Pancreas (tissue), 10 donors: ENCODE measurements around the gene ZP2. TPM values are rescaled to one million over a fixed set of nuclear protein-coding genes. Genes with fewer than 3 reads are reported as not detected.

ENCODE experiments used
- ATAC-seq, 4 donors: fragments of 200-7000 bp; cut with Tn5 transposase; one replicate each; pipeline versions ENCODE4 v1.8.0 to v1.9.1; 2020; ENCODE audit warnings: mild to moderate bottlenecking in 4 of 4, moderate library complexity in 4 of 4
- DNase-seq, 6 donors: peaks; one replicate each; pipeline ENCODE4 v3.0.0-alpha.2; 2020
- FAIRE-seq: peaks from 2 replicates; lab custom pipeline; 2012; peaks lifted over from hg19 to GRCh38; lab: Jason Lieb, UNC
- H3K27ac ChIP-seq, 4 donors: fragments of 200-600 bp; sonication (generic); 1 replicate in 3 of 4; 2 replicates in 1 of 4; pipeline versions ENCODE4 v1.5.0 to v1.8.0; 2020
- H3K27me3 ChIP-seq, 4 donors: fragments of 200-600 bp; one replicate each; pipeline ENCODE4 v1.8.0; 2021
- H3K36me3 ChIP-seq, 3 donors: fragments of 200-600 bp; sonication (generic) in 1 of 3; one replicate each; pipeline versions ENCODE4 v1.5.0 to v1.8.0; 2020 to 2021
- H3K4me1 ChIP-seq, 3 donors: fragments of 200-600 bp; one replicate each; pipeline ENCODE4 v1.8.0; 2021
- H3K4me3 ChIP-seq, 4 donors: fragments of 200-600 bp; sonication (generic) in 2 of 4; one replicate each; pipeline versions ENCODE4 v1.5.0 to v1.8.0; 2020 to 2021
- H3K9me3 ChIP-seq, 4 donors: fragments of 200-600 bp; one replicate each; pipeline ENCODE4 v1.8.0; 2021
- WGBS, 2 donors: extraction: QIAGEN DNeasy Blood & Tissue Kit; methylation state at CpG; one replicate each; pipeline ENCODE4 v1.1.7; 2013; 5-methylcytosine and 5-hydroxymethylcytosine counted together
- intact Hi-C, 3 donors: fragments of 100-400 bp; cut with DNase I; formaldehyde crosslinking; loops; one replicate each; pipeline versions ENCODE4 v1.11.1 to v1.14.2; 2022
- polyA plus RNA-seq, 2 donors: library from polyadenylated mRNA; stranded (reverse); fragments of 200-250 nt; gene quantifications; one replicate each; pipeline ENCODE4 v1.2.3, GENCODE V29; 2013
- total RNA-seq, 6 donors: library from RNA; stranded (reverse); fragmentation: NEBNext Ultra II Directional in 4 of 6; extraction: Animal tissue kit (Norgen Biotek cat#: 25700) in 4 of 6; gene quantifications; one replicate each; pipeline versions ENCODE4 v1.2.1 to v1.2.4, GENCODE V29; 2021 to 2023
- TF ChIP-seq, protein P1 (sequence below), 4 donors: fragments of 200-600 bp; sonication (generic) in 3 of 4; IDR thresholded peaks; one replicate each; pipeline versions ENCODE4 v1.5.0 to v1.8.0; 2021; ENCODE audit warnings: antibody characterized with exemption in 4 of 4
- donor health status: healthy with polysubstance abuse.
- donor health status: DM: no; HTN: no; CAD: no; lungs with moderate emphysema.
- donor health status: DM: no; HTN: no; CAD: no.
- donor health status: control.
- donor health status: control.
- donor health status: Bipolar disorder and iron deficiency.
- donor health status: DM: yes; HTN: yes; CAD: no.
- donor health status: DM: no; HTN: no; CAD: no.
- donor health status: DM: no; HTN: no; CAD: no.
- donor health status: DM: yes; HTN: yes; CAD: no.

The ZP2 gene
- total and polyA plus RNA-seq, 8 donors: not detected

GRCh38 chr16:21244518-21245215 lies 33.3 kb upstream of the ZP2 start:
- TF ChIP-seq, protein P1, sequence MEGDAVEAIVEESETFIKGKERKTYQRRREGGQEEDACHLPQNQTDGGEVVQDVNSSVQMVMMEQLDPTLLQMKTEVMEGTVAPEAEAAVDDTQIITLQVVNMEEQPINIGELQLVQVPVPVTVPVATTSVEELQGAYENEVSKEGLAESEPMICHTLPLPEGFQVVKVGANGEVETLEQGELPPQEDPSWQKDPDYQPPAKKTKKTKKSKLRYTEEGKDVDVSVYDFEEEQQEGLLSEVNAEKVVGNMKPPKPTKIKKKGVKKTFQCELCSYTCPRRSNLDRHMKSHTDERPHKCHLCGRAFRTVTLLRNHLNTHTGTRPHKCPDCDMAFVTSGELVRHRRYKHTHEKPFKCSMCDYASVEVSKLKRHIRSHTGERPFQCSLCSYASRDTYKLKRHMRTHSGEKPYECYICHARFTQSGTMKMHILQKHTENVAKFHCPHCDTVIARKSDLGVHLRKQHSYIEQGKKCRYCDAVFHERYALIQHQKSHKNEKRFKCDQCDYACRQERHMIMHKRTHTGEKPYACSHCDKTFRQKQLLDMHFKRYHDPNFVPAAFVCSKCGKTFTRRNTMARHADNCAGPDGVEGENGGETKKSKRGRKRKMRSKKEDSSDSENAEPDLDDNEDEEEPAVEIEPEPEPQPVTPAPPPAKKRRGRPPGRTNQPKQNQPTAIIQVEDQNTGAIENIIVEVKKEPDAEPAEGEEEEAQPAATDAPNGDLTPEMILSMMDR (IDR thresholded peaks at IDR 0.05): no peak
- intact Hi-C loops: no loop called here
- Histone ChIP-seq H3K27me3 (no peaks in the 10 kb centered on the region), H3K27ac (no peak overlapping the region), H3K36me3 (no peaks in the 10 kb centered on the region), H3K4me3 (no peak overlapping the region), H3K9me3 (no peaks in the 10 kb centered on the region), H3K4me1 (no peaks in the 10 kb centered on the region)
- ATAC-seq: no peak
- 80 to 84% methylated on average over 7 of the region's 7 CpGs for WGBS, 2 donors
- no peak for FAIRE-seq
- no peak for DNase-seq

DNA sequence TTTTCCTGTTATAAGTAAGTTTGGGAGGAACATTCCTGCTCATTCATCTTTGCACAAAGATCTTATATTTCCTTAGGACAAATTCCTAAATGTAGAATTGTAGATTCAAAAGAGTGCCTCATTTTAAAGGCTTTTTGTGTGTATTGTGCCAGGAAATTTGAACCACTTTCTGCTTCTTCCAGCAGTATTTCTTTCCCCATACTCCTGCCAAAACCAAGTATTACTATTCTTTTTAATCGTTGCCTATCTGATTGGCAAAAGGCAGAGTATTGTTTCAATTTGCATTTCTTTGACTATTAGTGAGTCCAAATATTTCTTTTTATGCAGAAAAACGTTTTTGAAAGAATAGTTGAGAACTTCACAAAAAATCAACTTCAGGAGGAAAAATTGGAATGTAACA lies 31.4 kb upstream of the ZP2 start:
- ATAC-seq (no peak), DNase-seq (no peak), FAIRE-seq (no peak)
- Histone ChIP-seq H3K9me3 (no peaks in the 10 kb centered on the region), H3K27ac (no peak overlapping the region), H3K4me3 (no peak overlapping the region), H3K36me3 (no peaks in the 10 kb centered on the region), H3K4me1 (no peaks in the 10 kb centered on the region), H3K27me3 (no peaks in the 10 kb centered on the region)
- TF ChIP-seq, protein P1 (IDR thresholded peaks at IDR 0.05): no peak
- intact Hi-C loops: no loop called here
- WGBS, 2 donors: 8% methylated on average over 2 of the region's 2 CpGs

- Histone ChIP-seq H3K27me3 (no peaks in the 10 kb centered on the region), H3K36me3 (no peaks in the 10 kb centered on the region), H3K27ac (no peak overlapping the region), H3K4me1 (no peaks in the 10 kb centered on the region), H3K4me3 (no peak overlapping the region), H3K9me3 (no peaks in the 10 kb centered on the region)
- TF ChIP-seq, protein P1 (IDR thresholded peaks at IDR 0.05): no peak
- no peak for ATAC-seq
- WGBS, 2 donors: 39 to 42% methylated on average over 4 of the region's 4 CpGs
- FAIRE-seq: no peak
- intact Hi-C loops: no loop called here
- no peak for DNase-seq
Observed at GRCh38 chr16:21239646-21240045, 28.3 kb upstream of the ZP2 start.

DNA sequence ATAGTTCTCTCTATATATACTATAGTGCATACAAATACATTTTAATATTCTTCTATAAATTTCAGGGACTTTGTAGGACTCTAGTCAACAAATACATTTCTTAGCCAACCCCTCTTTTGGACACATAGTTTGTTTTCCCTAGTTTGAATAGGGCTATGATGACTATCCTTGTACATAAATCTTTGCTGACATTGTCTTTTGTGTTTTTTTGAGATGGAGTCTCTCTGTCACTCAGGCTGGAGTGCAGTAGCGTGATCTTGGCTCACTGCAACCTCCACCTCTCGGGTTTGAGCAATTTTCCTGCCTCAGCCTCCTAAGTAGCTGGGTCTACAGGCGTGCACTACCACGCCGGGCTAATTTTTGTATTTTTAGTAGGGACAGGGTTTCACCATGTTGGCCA lies 25.5 kb upstream of the ZP2 start:
- no peak for DNase-seq
- no peak overlapping the region for H3K4me3 ChIP-seq
- WGBS, 2 donors: 75 to 82% methylated on average over 5 of the region's 5 CpGs
- no peaks in the 10 kb centered on the region for H3K36me3 ChIP-seq
- H3K27ac ChIP-seq: no peak overlapping the region
- intact Hi-C loops: no loop called here
- TF ChIP-seq, protein P1 (IDR thresholded peaks at IDR 0.05): no peak
- FAIRE-seq: no peak
- ATAC-seq: no peak
- no peaks in the 10 kb centered on the region for H3K27me3 ChIP-seq
- H3K9me3 ChIP-seq: no peaks in the 10 kb centered on the region
- H3K4me1 ChIP-seq: peaks cover 0 to 3% (median 0%) of the 10 kb centered on the region in 3 donors

DNA sequence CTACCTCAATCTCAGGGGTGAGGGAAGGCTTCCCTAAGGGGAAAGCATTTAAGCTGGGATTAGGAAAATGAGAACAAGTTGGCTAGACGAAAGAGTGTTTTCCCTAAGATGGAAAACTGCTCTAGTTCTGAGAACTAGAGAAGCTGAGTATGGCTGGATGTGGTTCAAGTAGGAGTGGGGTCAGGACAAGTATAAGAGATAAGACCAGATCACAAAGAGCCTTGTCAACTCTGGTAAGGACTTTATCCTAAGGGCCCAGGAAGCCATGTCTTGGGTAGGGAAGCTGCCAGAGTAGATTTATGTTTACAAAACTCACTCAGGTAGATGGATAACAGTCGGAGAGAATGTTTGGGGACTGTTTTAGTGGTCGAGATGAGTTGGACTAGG lies 23.8 kb upstream of the ZP2 start:
- TF ChIP-seq, protein P1 (IDR thresholded peaks at IDR 0.05): no peak
- no peak overlapping the region for H3K4me3 ChIP-seq
- no peaks in the 10 kb centered on the region for H3K27me3 ChIP-seq
- no peak for DNase-seq
- no peak for ATAC-seq
- intact Hi-C loops: no loop called here
- no peak for FAIRE-seq
- H3K27ac ChIP-seq: no peak overlapping the region
- no peaks in the 10 kb centered on the region for H3K36me3 ChIP-seq
- no peaks in the 10 kb centered on the region for H3K9me3 ChIP-seq
- WGBS, 2 donors: 54 to 59% methylated on average over 3 of the region's 3 CpGs
- peaks cover 0 to 3% (median 0%) of the 10 kb centered on the region in 3 donors for H3K4me1 ChIP-seq
